HepG2 (cell line): ENCODE results near the gene GARIN6. TPM values are rescaled to one million over a fixed set of nuclear protein-coding genes. Genes with fewer than 3 reads are reported as not detected.

Experiments
- ATAC-seq: fragments of 200-7000 bp; cut with Tn5 transposase; 3 replicates; pipeline ENCODE4 v1.9.1; 2020; ENCODE audit warnings: mild to moderate bottlenecking, moderate library complexity
- BruUV-seq: library from RNA; stranded (reverse); fragments of 400-500 nt; replicated peaks from 2 replicates; lab custom pipeline; 2021; lab: Mats Ljungman, UMichigan
- CTCF ChIA-PET: fragments of 300-600 bp; formaldehyde crosslinking; extraction: SDS; loops from one replicate; lab custom pipeline; 2021; ENCODE audit warnings: low total read pairs, inconsistent platforms, low intra/inter-chr PET ratio; lab: Yijun Ruan, JAX
- POLR2A ChIA-PET: fragments of 350-600 bp; sonication (Branson Sonifier 250); formaldehyde crosslinking; loops from one replicate; lab custom pipeline; 2020; ENCODE audit warnings: antibody characterized with exemption, inconsistent platforms; lab: Yijun Ruan, JAX
- DNase-seq: peaks from one replicate; pipeline ENCODE4 v3.0.0-alpha.2; 2015; ENCODE audit warnings: low spot score
- FAIRE-seq: peaks from 3 replicates; lab custom pipeline; 2011; peaks lifted over from hg19 to GRCh38; lab: Jason Lieb, UNC
- H2AFZ ChIP-seq: one replicate; pipeline ENCODE4 v1.6.1; 2011; ENCODE audit warnings: low read length, inconsistent platforms
- H3K27ac ChIP-seq: fragments of 300-600 bp; 3 replicates; pipeline ENCODE4 v1.8.0; 2011; ENCODE audit warnings: mixed run types, mild to moderate bottlenecking, mixed read lengths, low read length, inconsistent platforms; ENCODE audit not compliant: insufficient read depth; ENCODE audit errors: extremely low read length
- H3K27me3 ChIP-seq, 2 experiments: fragments of 200-600 bp in 1 of 2; 2 replicates in 1 of 2; 3 replicates in 1 of 2; pipeline versions ENCODE4 v1.6.0 to v1.8.0; 2011; ENCODE audit warnings: low read length in 2 of 2, mild to moderate bottlenecking in 2 of 2, moderate library complexity in 2 of 2, inconsistent platforms in 1 of 2; ENCODE audit not compliant: insufficient read depth in 2 of 2, control insufficient read depth in 1 of 2
- H3K36me3 ChIP-seq, 2 experiments: fragments of 200-600 bp in 1 of 2; replicated peaks in 1 of 2; 2 replicates in 1 of 2; 3 replicates in 1 of 2; pipeline versions ENCODE4 v1.5.1 to v1.8.0; 2011; ENCODE audit warnings: low read length in 2 of 2, inconsistent platforms in 1 of 2; ENCODE audit not compliant: insufficient read depth in 2 of 2, control insufficient read depth in 1 of 2
- H3K4me1 ChIP-seq: 2 replicates; pipeline ENCODE4 v1.5.1; 2012; ENCODE audit warnings: low read length, inconsistent platforms; ENCODE audit not compliant: insufficient read depth
- H3K4me2 ChIP-seq: 2 replicates; pipeline ENCODE4 v1.6.0; 2011; ENCODE audit warnings: low read depth, low read length, inconsistent platforms
- H3K4me3 ChIP-seq, 3 experiments: fragments of 200-600 bp in 1 of 3; sonication (generic), shearing (Covaris generic) in 1 of 3; replicated peaks in 1 of 3; 2 replicates each; pipeline ENCODE4 v1.5.1; 2011 to 2016; ENCODE audit warnings: low read length in 3 of 3, inconsistent platforms in 2 of 3, low read depth in 2 of 3, mild to moderate bottlenecking in 2 of 3, control low read depth in 1 of 3, mixed read lengths in 1 of 3; ENCODE audit not compliant: insufficient read depth in 1 of 3
- H3K79me2 ChIP-seq: one replicate; pipeline ENCODE4 v1.6.1; 2011; ENCODE audit warnings: low read length, inconsistent platforms; ENCODE audit not compliant: insufficient read depth
- H3K9ac ChIP-seq: 2 replicates; pipeline ENCODE4 v1.6.0; 2011; ENCODE audit warnings: mild to moderate bottlenecking, low read depth, low read length, inconsistent platforms; ENCODE audit not compliant: insufficient read depth
- H3K9me3 ChIP-seq: 2 replicates; pipeline ENCODE4 v1.5.1; 2012; ENCODE audit warnings: mild to moderate bottlenecking, low read length
- H4K20me1 ChIP-seq: 2 replicates; pipeline ENCODE4 v1.6.0; 2011; ENCODE audit warnings: inconsistent platforms, mild to moderate bottlenecking, low read length, moderate library complexity; ENCODE audit not compliant: insufficient read depth
- AKAP8 ChIP-seq: sonication (generic); formaldehyde crosslinking; IDR thresholded peaks from 2 replicates; pipeline ENCODE4 v1.5.1; 2020; ENCODE audit warnings: mild to moderate bottlenecking, missing genetic modification reagents
- FOXK2 ChIP-seq: fragments of 450-650 bp; IDR thresholded peaks from 2 replicates; pipeline ENCODE4 v1.6.1; 2016
- GLI4 ChIP-seq: sonication (generic); formaldehyde crosslinking; IDR thresholded peaks from 2 replicates; pipeline ENCODE4 v1.5.1; 2020; ENCODE audit warnings: missing genetic modification reagents, mild to moderate bottlenecking, moderate library complexity, borderline replicate concordance
- HDAC2 ChIP-seq: sonication (generic); formaldehyde crosslinking; IDR thresholded peaks from 2 replicates; pipeline ENCODE4 v1.4.0; 2020; ENCODE audit warnings: missing genetic modification reagents
- IRF2 ChIP-seq: IDR thresholded peaks from 2 replicates; pipeline ENCODE4 v1.6.1; 2018; ENCODE audit warnings: missing genetic modification reagents, missing compliant biosample characterization
- KAT2B ChIP-seq: fragments of 150-350 bp; IDR thresholded peaks from 2 replicates; pipeline ENCODE4 v1.6.1; 2014; ENCODE audit warnings: low read depth, low read length, borderline replicate concordance
- KDM1A ChIP-seq: IDR thresholded peaks from 2 replicates; pipeline ENCODE4 v1.6.1; 2016; ENCODE audit warnings: missing compliant biosample characterization
- PREB ChIP-seq: sonication (generic); formaldehyde crosslinking; IDR thresholded peaks from 2 replicates; pipeline ENCODE4 v1.4.0; 2020; ENCODE audit warnings: missing genetic modification reagents
- SOX6 ChIP-seq, 2 experiments: fragments of 450-650 bp in 1 of 2; sonication (generic) in 1 of 2; formaldehyde crosslinking in 1 of 2; IDR thresholded peaks; 2 replicates each; pipeline versions ENCODE4 v1.4.0 to v1.6.1; 2017 to 2020; ENCODE audit warnings: antibody characterized with exemption in 1 of 2, mild to moderate bottlenecking in 1 of 2, missing genetic modification reagents in 1 of 2
- SP5 ChIP-seq: IDR thresholded peaks from 2 replicates; pipeline ENCODE4 v1.6.1; 2016; ENCODE audit warnings: low read depth, borderline replicate concordance
- TRIM22 ChIP-seq: fragments of 450-650 bp; IDR thresholded peaks from 2 replicates; pipeline ENCODE4 v1.6.1; 2017
- ZNF614 ChIP-seq: IDR thresholded peaks from 2 replicates; pipeline ENCODE4 v1.6.1; 2018; ENCODE audit warnings: missing biosample characterization, missing genetic modification reagents, inconsistent platforms, borderline replicate concordance
- ZZZ3 ChIP-seq: sonication (generic); formaldehyde crosslinking; IDR thresholded peaks from 2 replicates; pipeline ENCODE4 v1.4.0; 2020; ENCODE audit warnings: missing genetic modification reagents, mild to moderate bottlenecking, borderline replicate concordance
- WGBS: methylation state at CpG from one replicate; pipeline ENCODE4 v1.1.6; 2017; ENCODE audit warnings: low lambda C conversion rate; 5-methylcytosine and 5-hydroxymethylcytosine counted together
- in situ Hi-C: cut with HindIII; loops from 2 replicates; pipeline ENCODE4 v1.10.0; 2017; ENCODE audit warnings: low pct_unique_long_range_greater_than_20kb; ENCODE audit not compliant: extremely low pct_ligation_motif_present
- intact Hi-C: fragments of 100-400 bp; cut with micrococcal nuclease; formaldehyde crosslinking; loops from one replicate; pipeline ENCODE4 v1.10.0; 2022; ENCODE audit not compliant: unreplicated experiment
- polyA plus RNA-seq, 8 experiments: library from polyadenylated mRNA; depleted of rRNA in 3 of 8; stranded (reverse) in 7 of 8; unstranded in 1 of 8; fragments of >200 nt; fragmentation: Illumina TruSeq in 4 of 8; extraction: Trizol in 4 of 8; gene quantifications; 2 replicates each; pipeline versions ENCODE4 v1.2.1 to v1.2.3, GENCODE V29; 2011 to 2016; ENCODE audit warnings: low read depth in 4 of 8, missing spikeins in 1 of 8, mixed read lengths in 1 of 8; ENCODE audit not compliant: insufficient read depth in 1 of 8
- total RNA-seq, 5 experiments: library from RNA; depleted of rRNA; stranded (reverse); fragments of >200 nt; fragmentation: Illumina TruSeq; extraction: Trizol; gene quantifications; 2 replicates each; pipeline ENCODE4 v1.2.3, GENCODE V29; 2016; ENCODE audit warnings: low read depth in 1 of 5
- TF ChIP-seq, protein P1 (sequence below): sonication (generic); formaldehyde crosslinking; IDR thresholded peaks from 2 replicates; pipeline ENCODE4 v1.4.0; 2020; ENCODE audit warnings: missing genetic modification reagents
- TF ChIP-seq, protein P2 (sequence below): sonication (generic); formaldehyde crosslinking; IDR thresholded peaks from 2 replicates; pipeline ENCODE4 v1.8.0; 2022; ENCODE audit warnings: mild to moderate bottlenecking, missing genetic modification reagents, borderline replicate concordance

The GARIN6 gene
- total and polyA plus RNA-seq, 2 of the 13 experiments (the other 11 are each of a cell fraction or from before 2014, with no cell fraction given), result not detected

- no peaks in the 10 kb centered on the region for H3K36me3 ChIP-seq
- H4K20me1 ChIP-seq, result no peaks in the 10 kb centered on the region
- no peak for FAIRE-seq
- H2AFZ ChIP-seq, result no peak overlapping the region
- H3K27me3 ChIP-seq, result no peaks in the 10 kb centered on the region
- H3K9ac ChIP-seq, result no peak overlapping the region
- H3K4me2 ChIP-seq, result no peak overlapping the region
- no peaks in the 10 kb centered on the region for H3K4me1 ChIP-seq
- 35% methylated on average over 13 of the region's 14 CpGs for WGBS
- no peaks in the 10 kb centered on the region for H3K9me3 ChIP-seq
- TF ChIP-seq HDAC2 (CRISPR knock-in tag) (no peak), KDM1A (CRISPR knock-in tag) (no peak), PREB (CRISPR knock-in tag) (no peak), ZNF614 (CRISPR knock-in tag) (no peak), SOX6 (IDR thresholded peaks at IDR 0.05) (no peak), SOX6 (CRISPR knock-in tag; IDR thresholded peaks at IDR 0.05) (no peak)
- TF ChIP-seq, all 625 proteins: peak for 0
- ChIA-PET CTCF (no interaction called here), POLR2A (no interaction called here)
- no peak overlapping the region for H3K4me3 ChIP-seq
- intact Hi-C loops (no loop called here), in situ Hi-C loops (no loop called here)
- H3K79me2 ChIP-seq, result no peaks in the 10 kb centered on the region
- DNase-seq (no peak), ATAC-seq (no peak)
- no TSS peak for BruUV-seq
- no peak overlapping the region for H3K27ac ChIP-seq
Observed at GRCh38 chr12:99648183-99648582, 630 bp downstream of the GARIN6 start.

DNA sequence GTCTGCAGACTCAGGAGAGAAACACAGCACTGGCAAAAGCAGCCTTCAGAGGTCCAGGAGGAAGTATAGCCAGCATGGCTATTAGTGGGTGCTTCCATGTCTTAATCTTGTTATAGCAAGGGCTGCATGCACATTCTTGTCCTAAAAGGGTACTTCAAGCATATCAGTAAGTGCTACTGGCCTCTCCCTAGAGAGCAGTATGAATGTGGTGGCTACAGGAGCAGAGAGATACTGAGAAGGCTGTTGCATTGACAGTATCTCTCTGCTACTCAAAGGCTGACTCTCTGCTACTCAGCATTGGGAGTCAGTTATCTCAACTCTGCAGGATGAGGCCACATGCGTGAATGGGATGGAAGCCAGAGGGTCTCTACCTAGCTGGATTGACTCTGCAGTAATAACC, 2.0 kb downstream of the GARIN6 start:
- no TSS peak for BruUV-seq
- Histone ChIP-seq H4K20me1 (no peaks in the 10 kb centered on the region), H3K9me3 (no peaks in the 10 kb centered on the region), H3K27ac (no peak overlapping the region), H3K36me3 (no peaks in the 10 kb centered on the region), H3K9ac (no peak overlapping the region), H3K4me1 (no peaks in the 10 kb centered on the region), H3K79me2 (no peaks in the 10 kb centered on the region), H3K4me3 (no peak overlapping the region), H2AFZ (no peak overlapping the region), H3K27me3 (no peaks in the 10 kb centered on the region), H3K4me2 (no peak overlapping the region)
- intact Hi-C loops, result no loop called here
- no peak for FAIRE-seq
- ChIA-PET CTCF (no interaction called here), POLR2A (no interaction called here)
- 10% methylated on average over 1 of the region's 1 CpG for WGBS
- ATAC-seq, result no peak
- DNase-seq, result no peak
- in situ Hi-C loops, result no loop called here
- TF ChIP-seq TRIM22, result no peak
- no peak for TF ChIP-seq GLI4
- no peak for TF ChIP-seq IRF2
- no peak for TF ChIP-seq SP5 (CRISPR knock-in tag)
- TF ChIP-seq, protein P1, sequence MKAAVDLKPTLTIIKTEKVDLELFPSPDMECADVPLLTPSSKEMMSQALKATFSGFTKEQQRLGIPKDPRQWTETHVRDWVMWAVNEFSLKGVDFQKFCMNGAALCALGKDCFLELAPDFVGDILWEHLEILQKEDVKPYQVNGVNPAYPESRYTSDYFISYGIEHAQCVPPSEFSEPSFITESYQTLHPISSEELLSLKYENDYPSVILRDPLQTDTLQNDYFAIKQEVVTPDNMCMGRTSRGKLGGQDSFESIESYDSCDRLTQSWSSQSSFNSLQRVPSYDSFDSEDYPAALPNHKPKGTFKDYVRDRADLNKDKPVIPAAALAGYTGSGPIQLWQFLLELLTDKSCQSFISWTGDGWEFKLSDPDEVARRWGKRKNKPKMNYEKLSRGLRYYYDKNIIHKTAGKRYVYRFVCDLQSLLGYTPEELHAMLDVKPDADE (CRISPR knock-in tag), result no peak
- no peak for TF ChIP-seq AKAP8
- TF ChIP-seq KAT2B, result no peak
- TF ChIP-seq ZZZ3 (CRISPR knock-in tag), result no peak
- no peak for TF ChIP-seq FOXK2
- TF ChIP-seq, protein P2, sequence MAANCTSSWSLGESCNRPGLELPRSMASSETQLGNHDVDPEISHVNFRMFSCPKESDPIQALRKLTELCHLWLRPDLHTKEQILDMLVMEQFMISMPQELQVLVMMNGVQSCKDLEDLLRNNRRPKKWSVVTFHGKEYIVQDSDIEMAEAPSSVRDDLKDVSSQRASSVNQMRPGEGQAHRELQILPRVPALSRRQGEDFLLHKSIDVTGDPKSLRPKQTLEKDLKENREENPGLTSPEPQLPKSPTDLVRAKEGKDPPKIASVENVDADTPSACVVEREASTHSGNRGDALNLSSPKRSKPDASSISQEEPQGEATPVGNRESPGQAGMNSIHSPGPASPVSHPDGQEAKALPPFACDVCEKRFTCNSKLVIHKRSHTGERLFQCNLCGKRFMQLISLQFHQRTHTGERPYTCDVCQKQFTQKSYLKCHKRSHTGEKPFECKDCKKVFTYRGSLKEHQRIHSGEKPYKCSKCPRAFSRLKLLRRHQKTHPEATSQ, result no peak
